BJ (cell line): Measurements from ENCODE around the gene HCRTR1. TPM values are rescaled to one million over a fixed set of nuclear protein-coding genes. Genes with fewer than 3 reads are reported as not detected.

Experiments
- CTCF ChIA-PET: fragments of 350-600 bp; formaldehyde crosslinking; extraction: SDS; loops from one replicate; lab custom pipeline; 2021; ENCODE audit warnings: antibody characterized with exemption, inconsistent platforms; lab: Yijun Ruan, JAX
- POLR2A ChIA-PET: fragments of 300-600 bp; sonication (Branson Sonifier 250); formaldehyde crosslinking; extraction: SDS; loops from one replicate; lab custom pipeline; 2021; ENCODE audit warnings: antibody characterized with exemption; lab: Charles Lee
- DNase-seq: peaks from one replicate; pipeline ENCODE4 v3.0.0-alpha.2; 2011; ENCODE audit warnings: low read depth
- H3K27me3 ChIP-seq: 2 replicates; pipeline ENCODE4 v1.6.0; 2011; ENCODE audit warnings: low read length; ENCODE audit not compliant: control insufficient read depth, insufficient read depth
- H3K36me3 ChIP-seq: 2 replicates; pipeline ENCODE4 v1.5.1; 2011; ENCODE audit warnings: low read length; ENCODE audit not compliant: control insufficient read depth, insufficient read depth
- H3K4me3 ChIP-seq: 2 replicates; pipeline ENCODE4 v1.5.1; 2011; ENCODE audit warnings: low read depth, mild to moderate bottlenecking, control low read depth, low read length
- CTCF ChIP-seq: IDR thresholded peaks from 2 replicates; pipeline ENCODE4 v1.5.1; 2011; ENCODE audit warnings: low read depth, mild to moderate bottlenecking, control low read depth, inconsistent platforms, low read length, moderate library complexity; ENCODE audit not compliant: insufficient read depth
- polyA plus RNA-seq: library from polyadenylated mRNA; depleted of rRNA; stranded (reverse); fragments of >200 nt; gene quantifications from 2 replicates; pipeline ENCODE4 v1.2.3, GENCODE V29; 2011

Gene HCRTR1
- polyA plus RNA-seq, 1 experiment: not detected

- no peak for DNase-seq
- TF ChIP-seq CTCF: no peak
- Histone ChIP-seq H3K27me3 (no peaks in the 10 kb centered on the region), H3K4me3 (no peak overlapping the region), H3K36me3 (peaks cover 43% of the 10 kb centered on the region)
- POLR2A ChIA-PET: no interaction called here
- CTCF ChIA-PET: interaction anchor here (0.6 to 2.0 kb wide), 3 partner anchors 36 to 410 kb away, joined by 3 to 5 read pairs (median 3); no protein-coding TSS in a partner anchor
Measured at GRCh38 chr1:31652891-31653499, 35.5 kb downstream of the HCRTR1 start.

DNA sequence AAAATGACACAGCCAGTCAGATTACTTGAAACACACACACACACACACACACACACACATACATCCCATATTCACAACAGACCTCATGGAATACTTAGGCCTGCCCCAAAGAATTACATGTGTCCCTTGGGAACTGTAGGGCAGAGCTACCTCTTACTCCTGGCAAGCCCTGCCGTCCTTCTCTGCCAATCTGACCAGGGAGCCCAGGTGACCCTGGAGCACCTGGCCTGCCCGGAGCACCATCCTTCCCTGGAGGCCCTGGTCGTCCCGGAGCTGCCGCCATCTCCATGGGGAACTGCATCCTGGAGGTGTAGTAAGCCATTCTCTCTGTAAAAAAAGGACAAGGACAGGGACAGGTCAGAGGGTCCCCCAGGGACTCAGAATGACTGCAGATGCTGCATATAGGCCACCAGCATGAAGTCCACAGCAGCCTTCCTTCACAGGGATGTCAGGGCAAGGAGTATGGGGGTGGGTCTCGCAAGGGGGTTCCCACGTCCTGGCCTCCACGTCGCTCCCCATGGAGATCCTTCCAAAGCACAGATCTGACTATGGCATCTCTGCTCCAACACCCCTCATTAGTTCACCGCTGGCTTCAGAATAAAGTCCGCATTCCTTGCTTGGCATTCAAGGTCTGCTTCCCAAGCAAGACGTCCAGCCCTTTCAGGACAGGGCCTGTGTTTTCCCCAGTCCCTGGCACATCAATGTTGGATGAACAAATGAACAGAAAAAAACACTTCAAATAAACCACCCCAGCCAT, 36.4 kb downstream of the HCRTR1 start:
- no peak for DNase-seq
- ChIA-PET CTCF (interaction anchor here (0.8 to 2.0 kb wide), 2 partner anchors 37 to 62 kb away, joined by 3 to 5 read pairs; no protein-coding TSS in a partner anchor), POLR2A (no interaction called here)
- TF ChIP-seq CTCF: no peak
- H3K4me3 ChIP-seq: no peak overlapping the region
- no peaks in the 10 kb centered on the region for H3K27me3 ChIP-seq
- H3K36me3 ChIP-seq: peaks cover 52% of the 10 kb centered on the region

- H3K4me3 ChIP-seq: no peak overlapping the region
- TF ChIP-seq CTCF: no peak
- no peak for DNase-seq
- ChIA-PET POLR2A (no interaction called here), CTCF (interaction anchor here (0.8 to 1.3 kb wide), 2 partner anchors 10 to 135 kb away, joined by 3 to 4 read pairs; no protein-coding TSS in a partner anchor)
- H3K36me3 ChIP-seq: peaks cover 57% of the 10 kb centered on the region
- H3K27me3 ChIP-seq: no peaks in the 10 kb centered on the region
Measured at GRCh38 chr1:31654474-31654776, 36.9 kb downstream of the HCRTR1 start.

- H3K36me3 ChIP-seq: peaks cover 60% of the 10 kb centered on the region
- ChIA-PET CTCF (interaction anchor here (0.8 to 1.3 kb wide), 2 partner anchors 9 to 135 kb away, joined by 3 to 4 read pairs; no protein-coding TSS in a partner anchor), POLR2A (no interaction called here)
- no peak for TF ChIP-seq CTCF
- no peaks in the 10 kb centered on the region for H3K27me3 ChIP-seq
- DNase-seq: no peak
- no peak overlapping the region for H3K4me3 ChIP-seq
Measured at GRCh38 chr1:31655104-31655503, 37.6 kb downstream of the HCRTR1 start.

DNA sequence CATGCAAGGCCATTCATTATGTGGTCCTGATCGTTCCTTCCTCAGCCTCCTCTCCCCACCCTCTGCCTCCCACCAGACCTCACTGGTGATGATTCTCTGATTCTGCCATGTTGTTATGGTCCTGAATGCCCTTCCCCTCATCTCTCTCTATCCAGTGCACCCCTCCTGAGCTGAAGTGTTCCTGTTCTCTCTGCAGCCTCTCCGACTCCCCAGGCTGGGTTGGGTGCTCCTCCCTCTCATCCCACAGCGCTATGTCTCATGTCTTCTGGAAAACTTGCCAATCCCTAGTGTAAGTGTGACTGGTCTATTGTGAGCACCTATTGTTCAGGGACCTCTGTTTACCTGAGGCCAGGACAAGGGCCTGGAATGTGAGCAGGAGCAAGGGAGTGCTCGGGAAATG, 38.3 kb downstream of the HCRTR1 start:
- DNase-seq: no peak
- CTCF ChIA-PET: interaction anchor here (1.3 kb wide), 1 partner anchor 134 kb away, joined by 4 read pairs; no protein-coding TSS in a partner anchor
- Histone ChIP-seq H3K27me3 (no peaks in the 10 kb centered on the region), H3K36me3 (peaks cover 62% of the 10 kb centered on the region), H3K4me3 (no peak overlapping the region)
- no peak for TF ChIP-seq CTCF
- POLR2A ChIA-PET: no interaction called here
